GM12875 (cell line): ENCODE data around the gene PCDHA2.
"Not testable (repeated sequence)": the region's sequence is repeated elsewhere in the genome, so short reads cannot be mapped to it uniquely, and the experiment has no call there.

Experiments used
- H3K4me3 ChIP-seq: one replicate; pipeline ENCODE4 v1.5.1; 2011; ENCODE audit warnings: low read depth, low read length, control low read depth
- CTCF ChIP-seq: IDR thresholded peaks from 2 replicates; pipeline ENCODE4 v1.5.1; 2011; ENCODE audit warnings: low read depth, mild to moderate bottlenecking, control low read depth, inconsistent platforms, low read length, moderate library complexity, borderline replicate concordance; ENCODE audit not compliant: insufficient read depth

Gene PCDHA2

GRCh38 chr5:140794595-140795258, at the start of gene PCDHA2:
Gene PCDHA2, plus strand, starts transcription at chr5:140794852.
- H3K4me3 ChIP-seq = no peak within 1 kb of the TSS
- no peak for TF ChIP-seq CTCF

GRCh38 chr5:140753561-140753960, 41.1 kb upstream of the PCDHA2 start:
- TF ChIP-seq CTCF = no peak

GRCh38 chr5:140764177-140764973, 30.3 kb upstream of the PCDHA2 start:
- no peak overlapping the region for H3K4me3 ChIP-seq
- TF ChIP-seq CTCF = no peak

More at GRCh38 chr5:140753561-140753960, 41.1 kb upstream of the PCDHA2 start:
- no peak overlapping the region for H3K4me3 ChIP-seq

GRCh38 chr5:140767444-140767843, 27.2 kb upstream of the PCDHA2 start:
- no peak for TF ChIP-seq CTCF
- H3K4me3 ChIP-seq = no peak overlapping the region

- no peak overlapping the region for H3K4me3 ChIP-seq
- TF ChIP-seq CTCF = no peak
These were observed 14.1 kb upstream of the PCDHA2 start for GRCh38 chr5:140780512-140780911.

- no peak for TF ChIP-seq CTCF
These were observed 8.6 kb upstream of the PCDHA2 start, which contains the start of gene PCDHA1 for GRCh38 chr5:140785905-140786686. Gene PCDHA1, plus strand, starts transcription at chr5:140786140.

GRCh38 chr5:140787422-140787821, 7.2 kb upstream of the PCDHA2 start:
- H3K4me3 ChIP-seq = not testable (repeated sequence)

More at GRCh38 chr5:140785905-140786686, 8.6 kb upstream of the PCDHA2 start, which contains the start of gene PCDHA1:
- no peak within 1 kb of the TSS for H3K4me3 ChIP-seq

- H3K4me3 ChIP-seq = not testable (repeated sequence)
These were observed 6.7 kb upstream of the PCDHA2 start for GRCh38 chr5:140787849-140788504.
